ENCODE measurements around the gene GDF2. TPM values are rescaled to one million over a fixed set of nuclear protein-coding genes. Genes with fewer than 3 reads are reported as not detected.

GDF2 gene
- total RNA-seq, 1 donor from 2014 or later, result not detected

- Mint-ChIP-seq H3K27me3 (peaks cover 21% of the 10 kb centered on the region), H3K4me3 (no peak overlapping the region), H3K27ac (no peak overlapping the region), H3K36me3 (peaks cover 4% of the 10 kb centered on the region), H3K4me1 (ENCODE audit: unreplicated experiment) (peaks cover 22% of the 10 kb centered on the region), H3K9me3 (no peaks in the 10 kb centered on the region)
- DNase-seq (ENCODE audit: extremely low spot score, unreplicated experiment), result peak; percentile 80
- peak; percentile 88 for TF ChIP-seq CTCF (conservative IDR thresholded peaks at IDR 0.05)
Measured at GRCh38 chr10:47311932-47312662, 10.2 kb upstream of the GDF2 start.

- no peak for DNase-seq (ENCODE audit: extremely low spot score, unreplicated experiment)
- Mint-ChIP-seq H3K27me3 (peaks cover 19% of the 10 kb centered on the region), H3K27ac (no peak overlapping the region), H3K9me3 (no peaks in the 10 kb centered on the region), H3K4me3 (no peak overlapping the region), H3K36me3 (peaks cover 4% of the 10 kb centered on the region), H3K4me1 (ENCODE audit: unreplicated experiment) (peaks cover 26% of the 10 kb centered on the region)
- TF ChIP-seq CTCF (conservative IDR thresholded peaks at IDR 0.05), result no peak
Measured at GRCh38 chr10:47312663-47312995, 9.6 kb upstream of the GDF2 start.

GRCh38 chr10:47314416-47314970, 7.8 kb upstream of the GDF2 start:
- Mint-ChIP-seq H3K36me3 (peaks cover under 1% of the 10 kb centered on the region), H3K4me1 (ENCODE audit: unreplicated experiment) (peaks cover 13% of the 10 kb centered on the region), H3K27me3 (peaks cover 7% of the 10 kb centered on the region), H3K9me3 (no peaks in the 10 kb centered on the region), H3K27ac (no peak overlapping the region), H3K4me3 (no peak overlapping the region)
- TF ChIP-seq CTCF (conservative IDR thresholded peaks at IDR 0.05), result no peak
- no peak for DNase-seq (ENCODE audit: extremely low spot score, unreplicated experiment)

GRCh38 chr10:47315421-47315820, 6.8 kb upstream of the GDF2 start:
- Mint-ChIP-seq H3K4me3 (no peak overlapping the region), H3K36me3 (no peaks in the 10 kb centered on the region), H3K27me3 (peaks cover 7% of the 10 kb centered on the region), H3K9me3 (no peaks in the 10 kb centered on the region), H3K4me1 (ENCODE audit: unreplicated experiment) (peaks cover 11% of the 10 kb centered on the region), H3K27ac (no peak overlapping the region)
- no peak for TF ChIP-seq CTCF (conservative IDR thresholded peaks at IDR 0.05)
- no peak for DNase-seq (ENCODE audit: extremely low spot score, unreplicated experiment)

GRCh38 chr10:47316131-47316530, 6.1 kb upstream of the GDF2 start:
- H3K36me3 Mint-ChIP-seq, result no peaks in the 10 kb centered on the region
- H3K27ac Mint-ChIP-seq, result no peak overlapping the region
- no peaks in the 10 kb centered on the region for H3K9me3 Mint-ChIP-seq
- no peak for TF ChIP-seq CTCF (conservative IDR thresholded peaks at IDR 0.05)
- H3K4me1 Mint-ChIP-seq (ENCODE audit: unreplicated experiment), result peaks cover 11% of the 10 kb centered on the region
- no peak overlapping the region for H3K4me3 Mint-ChIP-seq
- peaks cover 7% of the 10 kb centered on the region for H3K27me3 Mint-ChIP-seq
- no peak for DNase-seq (ENCODE audit: extremely low spot score, unreplicated experiment)

Data from type B pancreatic cell (in vitro differentiated cells).